Bronchial epithelial cell (primary cell): ENCODE data around the gene STX4. TPM values are rescaled to one million over a fixed set of nuclear protein-coding genes. Genes with fewer than 3 reads are reported as not detected.

Experiments used
- DNase-seq: peaks from one replicate; pipeline ENCODE4 v3.0.0-alpha.2; 2010; ENCODE audit warnings: low read depth
- FAIRE-seq: peaks from 2 replicates; lab custom pipeline; 2011; peaks lifted over from hg19 to GRCh38; lab: Jason Lieb, UNC
- H3K27me3 ChIP-seq: 2 replicates; pipeline ENCODE4 v1.5.1; 2011; ENCODE audit warnings: low read length; ENCODE audit not compliant: control insufficient read depth, insufficient read depth
- H3K36me3 ChIP-seq: 2 replicates; pipeline ENCODE4 v1.5.1; 2011; ENCODE audit warnings: low read length; ENCODE audit not compliant: control insufficient read depth, insufficient read depth
- H3K4me3 ChIP-seq: 2 replicates; pipeline ENCODE4 v1.5.1; 2011; ENCODE audit warnings: mild to moderate bottlenecking, low read depth, low read length, control low read depth
- total RNA-seq: library from RNA; depleted of rRNA; stranded (reverse); fragments of >200 nt; gene quantifications from 2 replicates; pipeline ENCODE4 v1.2.1, GENCODE V29; 2014
- TF ChIP-seq, protein P1 (sequence below): IDR thresholded peaks from 2 replicates; pipeline ENCODE4 v1.5.1; 2011; ENCODE audit warnings: mild to moderate bottlenecking, moderate library complexity, low read length, control low read depth, inconsistent platforms; ENCODE audit not compliant: insufficient read depth, severe bottlenecking

The STX4 gene
- total RNA-seq, 1 donor from 2014 or later: 14.7 TPM

DNA sequence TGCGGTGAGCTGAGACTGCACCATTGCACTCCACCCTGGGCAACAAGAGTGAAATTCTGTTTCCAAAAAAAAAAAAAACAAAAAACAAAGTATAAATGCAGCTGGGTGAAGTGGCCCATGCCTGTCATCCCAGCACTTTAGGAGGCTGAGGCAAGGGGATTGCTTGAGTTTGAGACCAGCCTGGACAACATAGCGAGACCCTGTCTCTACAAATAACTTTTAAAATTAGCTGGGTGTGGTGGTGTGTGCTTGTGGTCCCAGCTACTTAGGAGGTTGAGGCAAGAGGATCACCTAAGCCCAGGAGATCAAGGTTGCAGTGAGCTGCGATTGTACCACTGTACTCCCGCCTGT lies 10.1 kb upstream of the STX4 start:
- Histone ChIP-seq H3K4me3 (no peak overlapping the region), H3K27me3 (no peaks in the 10 kb centered on the region), H3K36me3 (no peaks in the 10 kb centered on the region)
- DNase-seq (no peak), FAIRE-seq (no peak)
- TF ChIP-seq, protein P1, sequence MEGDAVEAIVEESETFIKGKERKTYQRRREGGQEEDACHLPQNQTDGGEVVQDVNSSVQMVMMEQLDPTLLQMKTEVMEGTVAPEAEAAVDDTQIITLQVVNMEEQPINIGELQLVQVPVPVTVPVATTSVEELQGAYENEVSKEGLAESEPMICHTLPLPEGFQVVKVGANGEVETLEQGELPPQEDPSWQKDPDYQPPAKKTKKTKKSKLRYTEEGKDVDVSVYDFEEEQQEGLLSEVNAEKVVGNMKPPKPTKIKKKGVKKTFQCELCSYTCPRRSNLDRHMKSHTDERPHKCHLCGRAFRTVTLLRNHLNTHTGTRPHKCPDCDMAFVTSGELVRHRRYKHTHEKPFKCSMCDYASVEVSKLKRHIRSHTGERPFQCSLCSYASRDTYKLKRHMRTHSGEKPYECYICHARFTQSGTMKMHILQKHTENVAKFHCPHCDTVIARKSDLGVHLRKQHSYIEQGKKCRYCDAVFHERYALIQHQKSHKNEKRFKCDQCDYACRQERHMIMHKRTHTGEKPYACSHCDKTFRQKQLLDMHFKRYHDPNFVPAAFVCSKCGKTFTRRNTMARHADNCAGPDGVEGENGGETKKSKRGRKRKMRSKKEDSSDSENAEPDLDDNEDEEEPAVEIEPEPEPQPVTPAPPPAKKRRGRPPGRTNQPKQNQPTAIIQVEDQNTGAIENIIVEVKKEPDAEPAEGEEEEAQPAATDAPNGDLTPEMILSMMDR: no peak

DNA sequence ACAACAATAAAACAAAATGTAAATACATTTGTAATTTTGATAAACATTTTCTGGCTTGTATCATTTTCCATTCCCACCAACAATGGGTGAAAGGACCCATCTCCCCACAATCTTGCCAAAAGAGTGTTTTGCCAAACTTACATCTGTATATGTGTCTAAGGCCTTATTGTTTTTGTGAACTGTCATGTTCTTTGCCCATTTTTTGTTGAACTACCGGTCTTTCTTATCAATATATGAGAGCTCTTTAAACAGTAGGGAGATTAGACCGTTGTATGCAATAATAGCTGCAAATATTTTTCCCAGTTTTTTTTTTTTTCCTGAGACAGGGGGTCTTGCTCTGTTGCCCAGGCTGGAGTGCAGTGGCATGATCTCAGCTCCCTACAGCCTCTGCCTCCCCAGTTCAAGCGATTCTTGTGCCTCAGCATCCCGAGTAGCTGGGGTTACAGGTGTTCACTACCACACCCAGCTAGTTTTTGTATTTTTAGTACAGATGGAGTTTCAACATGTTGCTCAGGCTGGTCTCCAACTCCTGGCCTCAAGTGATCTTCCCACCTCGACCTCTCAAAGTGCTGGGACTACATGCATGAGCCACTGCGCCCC lies 9.6 kb upstream of the STX4 start:
- FAIRE-seq (no peak), DNase-seq (no peak)
- TF ChIP-seq, protein P1: no peak
- Histone ChIP-seq H3K4me3 (no peak overlapping the region), H3K36me3 (no peaks in the 10 kb centered on the region), H3K27me3 (no peaks in the 10 kb centered on the region)

DNA sequence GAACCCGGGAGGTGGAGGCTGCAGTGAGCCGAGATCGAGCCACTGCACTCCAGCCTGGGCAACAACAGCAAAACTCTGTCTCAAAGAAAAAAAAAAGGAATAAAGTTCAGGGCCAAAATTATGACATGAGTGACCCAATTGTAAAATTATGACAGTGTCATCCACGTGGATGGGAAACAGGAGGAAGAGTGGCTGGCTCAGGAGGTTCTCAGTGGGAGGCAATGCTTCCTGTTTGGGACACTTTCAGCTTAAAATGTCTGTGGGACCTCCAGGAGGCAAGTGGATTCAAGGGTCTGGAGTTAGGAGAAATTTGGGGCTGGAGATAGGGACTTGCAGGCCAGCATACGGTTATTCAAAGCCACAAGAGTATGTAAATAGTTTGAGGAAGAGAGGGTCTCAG lies 8.0 kb upstream of the STX4 start:
- FAIRE-seq (no peak), DNase-seq (no peak)
- Histone ChIP-seq H3K36me3 (no peaks in the 10 kb centered on the region), H3K4me3 (no peak overlapping the region), H3K27me3 (no peaks in the 10 kb centered on the region)
- TF ChIP-seq, protein P1: no peak

DNA sequence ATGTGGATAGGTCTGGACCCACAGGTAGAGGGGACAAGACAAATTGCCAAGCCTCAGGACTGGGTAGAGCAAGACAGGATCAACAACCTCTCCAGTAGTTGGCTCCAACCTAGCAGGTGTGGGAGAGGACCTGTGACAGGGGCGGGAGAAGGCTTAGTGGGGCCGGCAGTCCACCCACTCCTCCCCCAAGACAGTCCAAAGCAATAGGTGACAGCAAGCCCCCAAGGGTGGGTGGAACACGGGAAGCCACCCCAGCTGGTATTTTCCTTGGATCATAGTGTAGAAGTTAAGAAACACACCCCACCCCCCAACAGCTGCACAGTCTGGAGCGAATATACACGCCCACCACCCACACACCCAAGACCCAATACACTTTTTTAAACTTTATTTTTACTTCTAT lies 4.1 kb upstream of the STX4 start:
- no peak for FAIRE-seq
- H3K36me3 ChIP-seq: no peaks in the 10 kb centered on the region
- TF ChIP-seq, protein P1: no peak
- H3K4me3 ChIP-seq: no peak overlapping the region
- DNase-seq: no peak
- H3K27me3 ChIP-seq: no peaks in the 10 kb centered on the region

GRCh38 chr16:31031276-31031675 lies 2.1 kb upstream of the STX4 start:
- Histone ChIP-seq H3K4me3 (no peak overlapping the region), H3K27me3 (no peaks in the 10 kb centered on the region), H3K36me3 (no peaks in the 10 kb centered on the region)
- TF ChIP-seq, protein P1: no peak
- FAIRE-seq (no peak), DNase-seq (no peak)

DNA sequence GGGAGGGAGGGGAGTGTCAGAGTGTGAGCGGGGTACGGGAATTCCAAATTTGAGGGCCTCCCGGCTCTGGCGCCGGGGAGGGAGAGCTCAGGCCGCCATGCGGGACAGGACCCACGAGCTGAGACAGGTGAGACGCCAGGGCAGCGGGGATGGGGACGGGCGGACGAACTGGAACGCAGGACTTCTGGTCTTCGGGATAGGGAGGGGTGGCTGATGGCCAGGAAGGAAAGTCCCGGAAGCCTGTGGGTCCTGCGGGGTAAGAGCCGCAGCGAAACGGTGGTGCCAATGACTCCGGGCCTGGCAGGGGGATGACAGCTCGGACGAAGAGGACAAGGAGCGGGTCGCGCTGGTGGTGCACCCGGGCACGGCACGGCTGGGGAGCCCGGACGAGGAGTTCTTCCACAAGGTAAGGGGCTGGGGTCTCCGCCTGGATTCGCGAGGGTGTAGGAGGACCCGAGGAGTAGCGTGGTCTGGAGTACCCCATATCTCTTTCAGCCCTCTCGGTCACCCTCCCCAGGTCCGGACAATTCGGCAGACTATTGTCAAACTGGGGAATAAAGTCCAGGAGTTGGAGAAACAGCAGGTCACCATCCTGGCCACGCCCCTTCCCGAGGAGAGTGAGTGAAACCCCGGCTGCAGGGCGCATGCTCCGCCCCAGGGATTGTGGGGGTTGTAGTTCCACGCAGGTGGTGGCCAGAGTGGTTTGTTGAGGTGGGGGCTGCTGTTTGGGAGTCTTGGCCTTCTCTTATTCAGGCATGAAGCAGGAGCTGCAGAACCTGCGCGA lies 543 bp downstream of the STX4 start:
- TF ChIP-seq, protein P1: no peak
- FAIRE-seq: no peak
- H3K4me3 ChIP-seq: peak overlapping the region; percentile 67
- no peaks in the 10 kb centered on the region for H3K27me3 ChIP-seq
- peaks cover 10% of the 10 kb centered on the region for H3K36me3 ChIP-seq
- DNase-seq: peak; percentile 73
